Esophagus (tissue), 2 donors: ENCODE measurements around the gene SLC4A7. TPM values are rescaled to one million over a fixed set of nuclear protein-coding genes. Genes with fewer than 3 reads are reported as not detected.

ENCODE experiments used
- H3K27ac ChIP-seq, 2 donors: one replicate each; pipeline ENCODE4 v1.5.1; 2013; ENCODE audit warnings: low read depth in 2 of 2, mild to moderate bottlenecking in 2 of 2, inconsistent platforms in 1 of 2, low read length in 1 of 2, moderate library complexity in 1 of 2
- H3K27me3 ChIP-seq, 2 donors: one replicate each; pipeline ENCODE4 v1.6.1; 2013; ENCODE audit warnings: low read length in 2 of 2, control low read depth in 1 of 2, mild to moderate bottlenecking in 1 of 2; ENCODE audit not compliant: insufficient read depth in 2 of 2, control insufficient read depth in 1 of 2
- H3K36me3 ChIP-seq, 2 donors: one replicate each; pipeline ENCODE4 v1.6.1; 2013; ENCODE audit warnings: low read length in 1 of 2; ENCODE audit not compliant: control insufficient read depth in 2 of 2, insufficient read depth in 2 of 2
- H3K4me1 ChIP-seq, 2 donors: one replicate each; pipeline ENCODE4 v1.6.1; 2013; ENCODE audit warnings: low read length in 1 of 2; ENCODE audit not compliant: control insufficient read depth in 2 of 2, insufficient read depth in 2 of 2
- H3K4me3 ChIP-seq, 2 donors: one replicate each; pipeline ENCODE4 v1.5.1; 2013; ENCODE audit warnings: low read length in 2 of 2, mild to moderate bottlenecking in 2 of 2, low read depth in 1 of 2, moderate library complexity in 1 of 2
- H3K9me3 ChIP-seq, 2 donors: one replicate each; pipeline ENCODE4 v1.6.1; 2013; ENCODE audit warnings: mild to moderate bottlenecking in 2 of 2, low read depth in 1 of 2, low read length in 1 of 2, moderate library complexity in 1 of 2; ENCODE audit not compliant: control insufficient read depth in 2 of 2, insufficient read depth in 1 of 2
- WGBS, 2 donors: extraction: QIAGEN DNeasy Blood & Tissue Kit; methylation state at CpG; one replicate each; pipeline ENCODE4 v1.1.7; 2013; 5-methylcytosine and 5-hydroxymethylcytosine counted together
- polyA plus RNA-seq, 2 donors: library from polyadenylated mRNA; stranded (reverse); fragments of 200-250 nt; gene quantifications; one replicate each; pipeline ENCODE4 v1.2.3, GENCODE V29; 2013
- donor health status: healthy with polysubstance abuse.
- donor health status: Bipolar disorder and iron deficiency.

The SLC4A7 gene
- polyA plus RNA-seq, 2 donors: 3.1 to 3.5 TPM

GRCh38 chr3:27354588-27355203, 129.5 kb downstream of the SLC4A7 start:
- Histone ChIP-seq H3K36me3 (no peaks in the 10 kb centered on the region), H3K27me3 (no peaks in the 10 kb centered on the region), H3K4me1 (peaks cover 0 to 4% of the 10 kb centered on the region in 2 donors), H3K27ac (no peak overlapping the region), H3K9me3 (no peaks in the 10 kb centered on the region), H3K4me3 (no peak overlapping the region)
- WGBS, 2 donors: 74 to 81% methylated on average over 4 of the region's 4 CpGs

DNA sequence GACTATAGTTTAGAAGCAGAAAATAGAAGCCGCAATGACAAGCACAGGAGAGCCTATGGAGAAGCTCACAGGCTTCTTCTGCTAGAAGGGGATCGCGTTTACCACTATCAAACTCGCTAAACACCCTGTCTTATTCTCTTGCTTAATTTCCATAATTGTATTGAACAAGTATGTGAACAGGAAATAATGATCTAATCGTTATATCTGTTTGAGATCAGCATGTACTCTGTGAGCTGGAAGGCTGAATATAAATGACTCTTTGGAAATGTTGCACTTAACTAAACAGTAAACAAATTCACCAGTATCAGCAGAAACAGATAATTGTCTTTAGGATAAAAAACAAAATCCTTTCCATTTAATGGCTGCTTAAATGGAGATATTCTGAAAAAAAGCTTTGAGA, 130.0 kb downstream of the SLC4A7 start:
- Histone ChIP-seq H3K4me3 (no peak overlapping the region), H3K4me1 (peaks cover 0 to 4% of the 10 kb centered on the region in 2 donors), H3K27ac (no peak overlapping the region), H3K9me3 (no peaks in the 10 kb centered on the region), H3K27me3 (no peaks in the 10 kb centered on the region), H3K36me3 (no peaks in the 10 kb centered on the region)
- WGBS, 2 donors: 73 to 76% methylated on average over 5 of the region's 5 CpGs

DNA sequence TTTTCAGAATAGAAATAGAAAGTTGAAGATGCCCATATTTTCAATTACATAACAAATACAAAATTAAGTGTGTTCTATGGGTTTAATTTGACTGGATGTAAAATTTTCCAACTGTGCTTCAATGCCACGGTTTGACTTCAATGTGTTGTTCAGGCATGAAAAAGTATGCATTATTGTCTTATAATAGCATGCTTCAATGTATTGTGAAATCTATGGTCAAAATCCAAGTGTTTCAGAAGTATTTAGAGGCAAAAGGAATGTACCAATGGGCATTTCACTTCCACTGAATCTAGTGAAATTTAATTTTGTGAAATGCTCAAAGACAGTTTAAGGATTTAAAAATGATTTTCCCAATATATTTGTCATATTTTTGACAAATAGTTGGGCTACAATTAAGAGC, 131.0 kb downstream of the SLC4A7 start:
- no peaks in the 10 kb centered on the region for H3K9me3 ChIP-seq
- no peaks in the 10 kb centered on the region for H3K27me3 ChIP-seq
- H3K4me1 ChIP-seq: peaks cover 0 to 4% of the 10 kb centered on the region in 2 donors
- H3K36me3 ChIP-seq: no peaks in the 10 kb centered on the region
- H3K27ac ChIP-seq: no peak overlapping the region
- 50 to 62% methylated on average over 1 of the region's 1 CpG for WGBS, 2 donors
- no peak overlapping the region for H3K4me3 ChIP-seq

DNA sequence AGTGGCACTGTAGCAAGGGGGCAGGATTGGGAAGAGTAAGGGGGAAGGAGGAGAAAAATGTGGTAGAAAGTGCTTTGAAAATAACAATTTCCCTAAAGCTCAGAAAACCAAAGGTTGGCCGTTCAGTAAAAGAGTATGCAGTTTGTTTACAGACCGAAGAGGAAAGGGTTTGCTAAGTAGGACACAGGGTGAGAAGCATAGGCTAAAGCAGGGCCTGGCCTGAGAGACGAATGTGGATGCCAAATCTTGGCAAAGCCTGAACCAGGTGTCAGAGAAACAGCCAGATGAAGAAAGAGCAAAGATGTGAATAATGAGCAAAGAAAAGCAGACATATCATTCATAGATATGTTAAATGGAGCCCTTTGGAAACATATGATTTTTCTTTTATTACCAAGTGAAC, 132.1 kb downstream of the SLC4A7 start:
- Histone ChIP-seq H3K27ac (no peak overlapping the region), H3K36me3 (no peaks in the 10 kb centered on the region), H3K4me3 (no peak overlapping the region), H3K9me3 (no peaks in the 10 kb centered on the region), H3K4me1 (peaks cover 0 to 4% of the 10 kb centered on the region in 2 donors), H3K27me3 (no peaks in the 10 kb centered on the region)
- 55 to 66% methylated on average over 3 of the region's 3 CpGs for WGBS, 2 donors

DNA sequence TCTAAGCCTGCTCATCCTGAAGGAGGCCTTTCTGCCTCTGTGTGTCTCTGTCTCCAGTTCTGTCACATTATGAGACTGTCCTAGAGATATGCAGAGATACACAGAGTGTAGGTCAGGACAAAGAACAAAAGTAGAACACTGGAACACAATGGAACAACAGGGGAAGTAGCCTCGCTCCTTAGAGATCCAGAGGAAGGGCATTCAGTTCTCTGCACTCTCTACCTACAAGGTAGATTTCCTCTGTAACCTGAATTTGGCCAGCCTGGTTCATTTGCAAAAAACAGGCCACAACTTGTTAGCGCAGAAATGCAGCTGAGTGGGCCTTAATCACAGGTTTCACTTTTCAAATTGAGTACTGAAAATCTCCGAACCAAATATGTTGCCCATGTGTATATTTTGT, 134.4 kb downstream of the SLC4A7 start:
- Histone ChIP-seq H3K9me3 (no peaks in the 10 kb centered on the region), H3K4me3 (no peak overlapping the region), H3K27ac (peak overlapping the region; percentile 39 to 55), H3K4me1 (peaks cover 0 to 4% of the 10 kb centered on the region in 2 donors), H3K27me3 (no peaks in the 10 kb centered on the region), H3K36me3 (no peaks in the 10 kb centered on the region)
- WGBS, 2 donors: 47 to 60% methylated on average over 3 of the region's 3 CpGs

DNA sequence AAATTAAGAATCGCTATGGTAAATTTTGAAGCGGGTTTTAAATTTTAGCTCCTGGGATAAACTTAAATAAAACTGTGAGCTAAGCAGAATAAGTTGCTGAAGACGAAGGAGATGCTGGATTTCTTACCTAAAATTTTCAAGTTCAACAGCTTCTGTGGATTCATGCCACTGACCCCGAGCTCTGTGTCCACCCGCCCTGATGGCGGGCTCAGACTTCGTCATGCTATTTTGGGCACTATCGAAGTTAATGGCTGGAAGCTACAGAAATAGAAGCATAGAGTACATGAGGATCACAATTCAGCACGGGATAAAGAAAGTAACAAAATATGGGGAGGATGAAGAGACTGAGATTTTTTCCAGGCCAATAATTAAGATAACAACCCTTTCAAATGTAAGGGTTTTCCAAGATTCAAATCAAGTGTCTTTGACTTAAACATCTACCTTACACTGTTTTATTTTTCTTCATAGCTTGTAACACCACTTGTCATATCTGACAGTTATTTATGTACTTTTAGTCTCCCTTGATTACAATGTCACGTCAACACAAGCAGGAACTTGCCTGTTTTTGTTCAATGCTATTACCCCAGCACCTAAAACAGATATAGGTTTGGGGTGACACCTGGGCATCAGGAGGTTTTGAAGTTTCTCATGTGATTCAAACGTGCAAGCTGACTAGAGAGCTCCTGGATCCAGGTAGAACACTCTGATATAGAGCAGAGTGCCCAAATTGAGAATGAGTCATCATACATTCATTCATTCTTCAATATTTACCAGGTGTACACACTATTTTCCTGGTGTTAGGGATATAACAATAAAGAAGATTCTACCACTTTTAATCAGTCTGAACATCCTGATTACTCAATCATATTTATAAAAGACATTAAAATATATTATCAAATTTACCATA, 138.0 kb downstream of the SLC4A7 start:
- Histone ChIP-seq H3K9me3 (no peaks in the 10 kb centered on the region), H3K27ac (peak overlapping the region; percentile 42 to 54), H3K4me3 (no peak overlapping the region), H3K36me3 (no peaks in the 10 kb centered on the region), H3K4me1 (no peaks in the 10 kb centered on the region), H3K27me3 (no peaks in the 10 kb centered on the region)
- WGBS, 2 donors: 74 to 80% methylated on average over 11 of the region's 11 CpGs

DNA sequence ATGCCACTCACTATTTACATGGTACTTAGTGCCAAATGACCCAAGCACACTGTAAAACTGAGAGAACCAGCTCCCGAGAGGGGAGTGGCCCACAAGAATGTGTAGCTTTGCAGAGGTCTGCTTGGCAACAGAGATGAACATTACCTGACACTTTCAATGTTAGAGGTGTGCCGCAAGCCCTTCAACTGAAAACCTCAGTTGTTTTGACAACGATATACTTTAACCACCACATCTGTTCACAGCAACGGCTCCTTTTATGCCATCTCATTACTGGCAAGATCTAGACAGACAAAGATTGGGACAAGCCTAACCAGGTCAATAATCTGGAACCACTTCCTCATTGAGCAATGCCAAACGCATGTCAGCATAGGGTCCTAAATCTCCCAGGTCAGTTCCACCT, 138.7 kb downstream of the SLC4A7 start:
- H3K4me1 ChIP-seq: no peaks in the 10 kb centered on the region
- H3K27me3 ChIP-seq: no peaks in the 10 kb centered on the region
- no peaks in the 10 kb centered on the region for H3K9me3 ChIP-seq
- H3K36me3 ChIP-seq: no peaks in the 10 kb centered on the region
- 43 to 44% methylated on average over 5 of the region's 5 CpGs for WGBS, 2 donors
- no peak overlapping the region for H3K4me3 ChIP-seq
- H3K27ac ChIP-seq: peak overlapping the region in 1 of 2 donors; percentile 52

- Histone ChIP-seq H3K4me1 (no peaks in the 10 kb centered on the region), H3K9me3 (no peaks in the 10 kb centered on the region), H3K27ac (peak overlapping the region in 1 of 2 donors; percentile 21), H3K27me3 (no peaks in the 10 kb centered on the region), H3K4me3 (no peak overlapping the region), H3K36me3 (no peaks in the 10 kb centered on the region)
- WGBS, 2 donors: 88 to 90% methylated on average over 2 of the region's 2 CpGs
Measured at GRCh38 chr3:27345045-27345444, 139.1 kb downstream of the SLC4A7 start.

GRCh38 chr3:27344192-27344591, 140.0 kb downstream of the SLC4A7 start:
- H3K4me3 ChIP-seq: no peak overlapping the region
- no peaks in the 10 kb centered on the region for H3K9me3 ChIP-seq
- H3K36me3 ChIP-seq: no peaks in the 10 kb centered on the region
- WGBS, 2 donors: 95% methylated on average over 3 of the region's 3 CpGs
- no peaks in the 10 kb centered on the region for H3K27me3 ChIP-seq
- H3K27ac ChIP-seq: no peak overlapping the region
- H3K4me1 ChIP-seq: no peaks in the 10 kb centered on the region
